ENCODE data around the gene KCNH1.

Gene KCNH1

GRCh38 chr1:210876275-210876674, 257.7 kb downstream of the KCNH1 start:
- Histone ChIP-seq H3K4me1 (ENCODE audit: insufficient read depth, low read length) (no peaks in the 10 kb centered on the region), H3K9ac (ENCODE audit: low read depth, low read length) (no peak overlapping the region), H3K9me3 (ENCODE audit: control insufficient read depth, insufficient read depth, low read length) (no peaks in the 10 kb centered on the region), H3K36me3 (ENCODE audit: insufficient read depth, low read length) (no peaks in the 10 kb centered on the region)

- no peak overlapping the region for H3K9ac ChIP-seq (ENCODE audit: low read depth, low read length)
- no peaks in the 10 kb centered on the region; the same call in 1 of the 2 replicates for H3K9me3 ChIP-seq (ENCODE audit: control insufficient read depth, insufficient read depth, low read length)
- no peaks in the 10 kb centered on the region for H3K4me1 ChIP-seq (ENCODE audit: insufficient read depth, low read length)
- no peaks in the 10 kb centered on the region for H3K36me3 ChIP-seq (ENCODE audit: insufficient read depth, low read length)
These were observed 267.4 kb downstream of the KCNH1 start for GRCh38 chr1:210866532-210866931.

GRCh38 chr1:210857705-210858104, 276.2 kb downstream of the KCNH1 start:
- H3K9me3 ChIP-seq (ENCODE audit: control insufficient read depth, insufficient read depth, low read length) = no peaks in the 10 kb centered on the region
- H3K9ac ChIP-seq (ENCODE audit: low read depth, low read length) = no peak overlapping the region
- no peaks in the 10 kb centered on the region for H3K4me1 ChIP-seq (ENCODE audit: insufficient read depth, low read length)
- H3K36me3 ChIP-seq (ENCODE audit: insufficient read depth, low read length) = no peaks in the 10 kb centered on the region

DNA sequence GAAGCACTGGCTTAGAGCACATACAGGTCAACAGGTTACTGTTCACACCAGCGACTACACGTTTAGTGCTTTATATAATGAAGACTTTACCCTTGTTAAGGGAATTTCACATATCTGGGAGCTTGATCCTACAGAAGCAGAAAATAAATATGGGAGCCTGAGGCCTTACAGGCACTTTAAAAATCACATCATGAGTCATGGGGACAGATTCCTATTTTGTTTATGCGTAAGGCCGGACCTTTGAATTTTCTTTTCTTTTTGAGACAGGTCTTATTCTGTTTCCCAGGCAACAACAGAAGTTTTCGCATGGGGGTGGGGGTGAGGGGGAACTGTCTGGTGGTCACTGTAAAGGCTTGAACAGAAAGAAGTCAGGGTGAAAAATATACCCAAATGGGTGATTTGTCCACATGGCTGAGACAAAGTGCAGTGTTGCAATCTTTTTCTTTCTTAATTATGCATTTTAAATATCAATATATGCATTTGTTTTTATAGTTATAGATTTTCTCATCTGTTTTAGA, 276.7 kb downstream of the KCNH1 start:
- Histone ChIP-seq H3K4me1 (ENCODE audit: insufficient read depth, low read length) (no peaks in the 10 kb centered on the region), H3K9ac (ENCODE audit: low read depth, low read length) (no peak overlapping the region), H3K36me3 (ENCODE audit: insufficient read depth, low read length) (no peaks in the 10 kb centered on the region), H3K9me3 (ENCODE audit: control insufficient read depth, insufficient read depth, low read length) (no peaks in the 10 kb centered on the region)

GRCh38 chr1:210855440-210855839, 278.5 kb downstream of the KCNH1 start:
- Histone ChIP-seq H3K4me1 (ENCODE audit: insufficient read depth, low read length) (no peaks in the 10 kb centered on the region), H3K9ac (ENCODE audit: low read depth, low read length) (no peak overlapping the region), H3K9me3 (ENCODE audit: control insufficient read depth, insufficient read depth, low read length) (no peaks in the 10 kb centered on the region), H3K36me3 (ENCODE audit: insufficient read depth, low read length) (no peaks in the 10 kb centered on the region)

DNA sequence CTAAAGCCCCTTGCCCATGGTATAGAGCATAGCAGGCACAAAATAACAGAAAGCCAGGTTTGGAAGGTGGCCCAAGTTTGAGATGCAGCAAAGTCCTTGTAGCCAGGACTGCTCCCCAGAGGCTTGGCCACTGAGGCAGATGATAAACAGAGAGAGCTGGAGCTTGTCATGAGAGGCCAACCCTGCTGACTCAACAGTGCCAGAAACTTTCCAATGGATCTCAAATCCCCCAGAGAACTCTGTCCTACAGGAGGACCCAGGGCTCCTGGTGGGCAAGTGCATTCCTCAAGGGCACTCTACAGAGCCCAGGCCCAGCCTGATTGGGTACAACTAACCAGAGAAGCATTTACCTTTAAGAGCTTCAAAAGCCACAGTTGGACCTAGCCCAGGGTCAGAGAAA, 280.7 kb downstream of the KCNH1 start:
- Histone ChIP-seq H3K9me3 (ENCODE audit: control insufficient read depth, insufficient read depth, low read length) (no peaks in the 10 kb centered on the region), H3K36me3 (ENCODE audit: insufficient read depth, low read length) (no peaks in the 10 kb centered on the region), H3K4me1 (ENCODE audit: insufficient read depth, low read length) (no peaks in the 10 kb centered on the region), H3K9ac (ENCODE audit: low read depth, low read length) (no peak overlapping the region)

DNA sequence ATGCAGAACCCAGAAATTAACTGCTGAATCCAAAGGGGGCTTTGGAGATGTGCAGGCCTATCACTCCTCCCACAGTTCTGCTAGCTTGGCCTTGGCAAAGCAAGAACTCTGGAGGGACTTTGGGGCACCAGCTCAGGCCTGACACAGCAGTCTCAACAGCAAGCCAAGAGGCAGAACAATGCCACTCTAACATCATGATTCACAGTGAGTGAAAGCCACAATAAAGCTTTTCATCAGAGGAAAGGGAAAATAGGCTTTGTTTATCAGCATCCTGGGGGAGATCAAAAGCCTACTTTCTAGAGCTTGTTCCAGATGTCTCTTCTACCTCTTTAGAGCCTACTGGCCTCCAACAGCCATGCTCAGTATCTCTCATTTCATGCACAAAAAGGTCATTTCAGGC, 283.4 kb downstream of the KCNH1 start:
- no peaks in the 10 kb centered on the region for H3K36me3 ChIP-seq (ENCODE audit: insufficient read depth, low read length)

GRCh38 chr1:210848474-210848873, 285.5 kb downstream of the KCNH1 start:
- H3K36me3 ChIP-seq (ENCODE audit: insufficient read depth, low read length) = no peaks in the 10 kb centered on the region
- no peak overlapping the region for H3K9ac ChIP-seq (ENCODE audit: low read depth, low read length)
- no peaks in the 10 kb centered on the region for H3K9me3 ChIP-seq (ENCODE audit: control insufficient read depth, insufficient read depth, low read length)
- no peaks in the 10 kb centered on the region for H3K4me1 ChIP-seq (ENCODE audit: insufficient read depth, low read length)

More for the DNA sequence above, 283.4 kb downstream of the KCNH1 start:
- Histone ChIP-seq H3K9ac (ENCODE audit: low read depth, low read length) (no peak overlapping the region), H3K4me1 (ENCODE audit: insufficient read depth, low read length) (no peaks in the 10 kb centered on the region), H3K9me3 (ENCODE audit: control insufficient read depth, insufficient read depth, low read length) (no peaks in the 10 kb centered on the region)

GRCh38 chr1:210841926-210842625, 291.9 kb downstream of the KCNH1 start:
- Histone ChIP-seq H3K4me1 (ENCODE audit: insufficient read depth, low read length) (0 out of 2 replicates have a peak, but pooled peaks cover 4% of the 10 kb centered on the region), H3K9ac (ENCODE audit: low read depth, low read length) (no peak overlapping the region), H3K36me3 (ENCODE audit: insufficient read depth, low read length) (no peaks in the 10 kb centered on the region)

GRCh38 chr1:210830034-210831028, 303.6 kb downstream of the KCNH1 start:
- Histone ChIP-seq H3K4me1 (ENCODE audit: insufficient read depth, low read length) (no peaks in the 10 kb centered on the region), H3K9ac (ENCODE audit: low read depth, low read length) (no peak overlapping the region), H3K9me3 (ENCODE audit: control insufficient read depth, insufficient read depth, low read length) (no peaks in the 10 kb centered on the region), H3K36me3 (ENCODE audit: insufficient read depth, low read length) (no peaks in the 10 kb centered on the region)

More at GRCh38 chr1:210841926-210842625, 291.9 kb downstream of the KCNH1 start:
- no peaks in the 10 kb centered on the region for H3K9me3 ChIP-seq (ENCODE audit: control insufficient read depth, insufficient read depth, low read length)

GRCh38 chr1:210828996-210829596, 304.9 kb downstream of the KCNH1 start:
- no peak overlapping the region for H3K9ac ChIP-seq (ENCODE audit: low read depth, low read length)
- no peaks in the 10 kb centered on the region for H3K9me3 ChIP-seq (ENCODE audit: control insufficient read depth, insufficient read depth, low read length)
- no peaks in the 10 kb centered on the region for H3K4me1 ChIP-seq (ENCODE audit: insufficient read depth, low read length)
- no peaks in the 10 kb centered on the region for H3K36me3 ChIP-seq (ENCODE audit: insufficient read depth, low read length)

- H3K4me1 ChIP-seq (ENCODE audit: insufficient read depth, low read length) = no peaks in the 10 kb centered on the region
- no peak overlapping the region for H3K9ac ChIP-seq (ENCODE audit: low read depth, low read length)
- no peaks in the 10 kb centered on the region for H3K36me3 ChIP-seq (ENCODE audit: insufficient read depth, low read length)
- H3K9me3 ChIP-seq (ENCODE audit: control insufficient read depth, insufficient read depth, low read length) = no peaks in the 10 kb centered on the region
These were observed 306.5 kb downstream of the KCNH1 start for GRCh38 chr1:210827481-210827880.

DNA sequence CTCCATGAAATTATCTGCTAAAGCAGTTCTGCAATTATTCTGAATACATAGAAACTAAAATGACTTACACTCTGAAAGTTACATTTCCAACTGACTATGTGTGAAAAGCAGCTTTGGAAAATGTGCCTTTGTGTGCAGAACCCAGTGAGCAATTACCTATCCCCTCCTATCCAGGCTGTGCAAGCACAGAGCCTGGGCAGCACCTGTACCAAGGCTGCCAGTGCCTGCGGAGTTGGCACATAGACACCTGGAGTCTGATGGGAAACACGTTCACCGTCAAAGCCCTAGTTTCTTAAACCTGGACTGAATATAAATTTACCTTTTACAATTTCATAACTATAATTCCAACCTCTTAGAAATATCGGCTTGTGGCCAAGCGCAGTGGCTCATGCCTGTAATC, 307.3 kb downstream of the KCNH1 start:
- Histone ChIP-seq H3K36me3 (ENCODE audit: insufficient read depth, low read length) (no peaks in the 10 kb centered on the region), H3K9me3 (ENCODE audit: control insufficient read depth, insufficient read depth, low read length) (no peaks in the 10 kb centered on the region), H3K4me1 (ENCODE audit: insufficient read depth, low read length) (no peaks in the 10 kb centered on the region), H3K9ac (ENCODE audit: low read depth, low read length) (no peak overlapping the region)

DNA sequence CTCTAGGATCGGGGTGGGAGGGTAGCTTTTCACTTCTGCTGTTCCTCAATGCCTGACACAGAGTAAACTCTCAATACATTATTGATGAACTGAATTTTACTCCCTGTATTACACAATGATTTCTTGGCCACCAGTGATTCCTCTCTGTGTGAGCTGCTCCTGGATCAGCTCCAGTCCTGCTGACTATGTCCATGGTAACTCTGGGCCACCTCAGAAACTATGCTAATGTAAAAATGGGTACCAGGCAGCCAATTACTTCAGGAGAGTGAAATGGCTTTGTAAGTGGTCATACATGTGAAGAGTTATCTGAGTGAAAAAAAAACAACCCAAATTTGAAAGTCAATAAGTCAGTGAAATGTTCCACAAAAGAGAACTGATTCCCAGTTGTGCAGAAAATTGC, 311.0 kb downstream of the KCNH1 start:
- Histone ChIP-seq H3K4me1 (ENCODE audit: insufficient read depth, low read length) (no peaks in the 10 kb centered on the region), H3K9me3 (ENCODE audit: control insufficient read depth, insufficient read depth, low read length) (no peaks in the 10 kb centered on the region), H3K36me3 (ENCODE audit: insufficient read depth, low read length) (no peaks in the 10 kb centered on the region), H3K9ac (ENCODE audit: low read depth, low read length) (no peak overlapping the region)
